GM21526 (cell line): Measurements from ENCODE around the gene SPRR1A.

Source experiments
- ATAC-seq: cut with Tn5 transposase; IDR thresholded peaks from one replicate; pipeline ENCODE4 v1.9.1; 2021; ENCODE audit warnings: moderate library complexity; ENCODE audit not compliant: unreplicated experiment, low FRiP score

The SPRR1A gene

GRCh38 chr1:153025797-153026196 is 41.9 kb downstream of the SPRR1A start:
- ATAC-seq: no peak

GRCh38 chr1:153028766-153029165 is 44.9 kb downstream of the SPRR1A start:
- ATAC-seq: no peak

- ATAC-seq: no peak
Observed at GRCh38 chr1:153030895-153031294, 47.0 kb downstream of the SPRR1A start, which contains the start of gene SPRR1B. Gene SPRR1B (plus strand): TSS chr1:153031203. CDS start chr1:153032346, 1,143 bp downstream.

- no peak for ATAC-seq
Observed at GRCh38 chr1:153032073-153032472, 48.2 kb downstream of the SPRR1A start.

- ATAC-seq: no peak
Observed at GRCh38 chr1:153032677-153033308, 48.9 kb downstream of the SPRR1A start.

GRCh38 chr1:153035211-153035610 is 51.3 kb downstream of the SPRR1A start:
- no peak for ATAC-seq
